A673 (cell line): Measurements from ENCODE around the gene MYORG.

Experiments used
- CTCF ChIP-seq: fragments of 300-800, 200-600 bp; sonication (generic); conservative IDR thresholded peaks from 2 replicates; pipeline ENCODE4 v1.5.1; 2017; ENCODE audit warnings: low read depth, mild to moderate bottlenecking, antibody characterized with exemption, low read length, moderate library complexity, mixed read lengths
- EZH2 ChIP-seq: fragments of 200-600 bp; sonication (generic); IDR thresholded peaks from 2 replicates; pipeline ENCODE4 v1.6.1; 2017; ENCODE audit warnings: borderline replicate concordance, low read depth, mild to moderate bottlenecking, mixed read lengths, antibody characterized with exemption, low read length; ENCODE audit not compliant: poor library complexity, severe bottlenecking

GRCh38 chr9:34365282-34365681 lies 11.4 kb downstream of the MYORG start:
- no peak for TF ChIP-seq CTCF
- TF ChIP-seq EZH2, result no peak
